ENCODE data around the gene DSG2.
A peak's percentile ranks its signal among the peaks of the same experiment; 100 is the strongest.
"Not testable (repeated sequence)": the region's sequence is repeated elsewhere in the genome, so short reads cannot be mapped to it uniquely, and the experiment has no call there.

DSG2 gene

GRCh38 chr18:31498574-31499524, 872 bp downstream of the DSG2 start:
- peak; percentile 51 for DNase-seq
- in situ Hi-C loops (cut with MboI; ENCODE audit: low pct_unique_long_range_greater_than_20kb, low sequenced_read_pairs): no loop called here

- in situ Hi-C loops (cut with MboI; ENCODE audit: low pct_unique_long_range_greater_than_20kb, low sequenced_read_pairs): no loop called here
- DNase-seq: peak; percentile 63
Observed at GRCh38 chr18:31500051-31500688, 2.2 kb downstream of the DSG2 start.

DNA sequence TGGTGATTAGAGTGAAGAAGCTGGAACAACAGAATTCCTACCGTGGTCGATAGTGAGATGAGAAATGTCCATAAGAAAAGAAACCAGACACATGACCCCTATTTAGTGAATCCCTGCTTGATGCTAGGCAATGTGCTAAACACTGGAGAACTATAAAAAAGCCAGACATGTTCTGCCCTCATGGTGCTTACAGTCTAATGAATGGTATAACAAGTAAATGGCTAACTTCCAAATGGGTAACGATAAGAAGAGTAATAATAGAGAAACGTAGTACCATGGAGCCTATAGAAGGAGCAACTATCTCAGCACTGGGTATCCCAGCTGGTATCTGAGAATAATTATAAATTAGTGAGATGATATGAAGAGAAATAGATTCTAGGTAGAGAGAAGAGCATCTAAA, 5.0 kb downstream of the DSG2 start:
- DNase-seq: no peak
- in situ Hi-C loops (cut with MboI; ENCODE audit: low pct_unique_long_range_greater_than_20kb, low sequenced_read_pairs): no loop called here

- no peak for DNase-seq
- in situ Hi-C loops (cut with MboI; ENCODE audit: low pct_unique_long_range_greater_than_20kb, low sequenced_read_pairs): no loop called here
Observed at GRCh38 chr18:31504455-31505147, 6.6 kb downstream of the DSG2 start.

DNA sequence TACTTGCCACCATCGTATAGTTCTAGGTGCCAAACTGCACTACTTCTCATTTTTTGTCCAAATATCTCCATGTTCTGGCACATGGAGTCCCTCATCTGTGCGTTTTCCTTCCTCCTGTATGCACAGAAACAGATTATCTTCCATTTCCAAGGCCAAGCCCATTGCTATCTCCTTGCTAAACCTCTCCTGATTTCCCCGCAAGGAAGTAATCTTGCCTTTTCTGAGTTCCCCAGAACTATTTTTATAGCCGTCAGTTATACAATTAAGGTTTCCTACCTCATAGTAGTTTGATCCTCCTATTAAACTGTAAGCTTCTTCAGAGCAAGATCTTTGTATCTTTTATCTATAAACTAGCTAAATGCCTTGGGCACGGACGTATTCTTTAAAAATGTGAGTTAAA, 7.2 kb downstream of the DSG2 start:
- DNase-seq: no peak
- in situ Hi-C loops (cut with MboI; ENCODE audit: low pct_unique_long_range_greater_than_20kb, low sequenced_read_pairs): no loop called here

DNA sequence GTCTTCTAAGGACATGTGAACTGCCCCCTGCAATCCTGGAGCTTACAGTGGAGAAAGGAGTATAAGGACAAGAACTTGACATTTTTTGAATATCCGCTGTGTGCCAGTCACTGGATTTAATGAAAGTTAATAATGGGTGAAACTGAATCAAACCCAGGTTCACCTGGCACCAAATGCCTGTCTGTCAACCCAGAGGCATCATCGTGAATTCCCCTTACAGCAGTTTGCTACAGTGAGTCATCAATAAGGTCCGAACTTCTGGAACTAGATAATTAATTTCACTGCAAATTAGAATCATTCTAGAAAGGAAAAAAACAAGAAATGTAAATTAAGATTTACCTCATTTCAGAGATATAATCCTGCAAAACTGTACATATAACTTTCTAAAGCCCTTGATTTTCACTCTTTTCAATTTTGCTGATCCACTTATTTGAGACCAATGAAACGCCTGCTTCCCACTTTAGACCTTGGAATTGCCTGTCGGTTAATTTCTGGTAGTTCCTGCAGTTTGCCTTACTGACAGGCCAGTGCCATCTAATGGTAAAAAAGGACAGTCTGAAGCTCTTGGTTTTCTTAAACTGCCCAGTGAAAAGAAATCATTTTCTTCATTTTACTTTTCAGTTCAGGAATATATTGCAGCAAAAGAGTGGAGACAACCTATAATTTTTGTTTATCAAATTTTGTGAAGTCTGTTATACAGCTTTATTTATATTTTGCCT, 8.2 kb downstream of the DSG2 start:
- no peak for DNase-seq
- in situ Hi-C loops (cut with MboI; ENCODE audit: low pct_unique_long_range_greater_than_20kb, low sequenced_read_pairs): no loop called here

DNA sequence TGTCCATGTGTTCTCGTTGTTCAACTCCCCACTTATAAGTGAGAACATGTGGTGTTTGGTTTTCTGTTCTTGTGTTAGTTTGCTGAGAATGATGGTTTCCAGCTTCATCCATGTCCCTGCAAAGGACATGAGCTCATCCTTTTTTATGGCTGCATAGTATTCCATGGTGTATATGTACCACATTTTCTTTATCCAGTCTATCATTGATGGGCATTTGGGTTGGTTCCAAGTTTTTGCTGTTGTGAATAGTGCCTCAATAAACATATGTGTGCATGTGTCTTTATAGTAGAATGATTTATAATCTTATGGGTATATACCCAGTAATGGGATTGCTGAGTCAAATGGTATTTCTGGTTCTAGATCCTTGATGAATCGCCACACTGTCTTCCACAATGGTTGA, 9.1 kb downstream of the DSG2 start:
- DNase-seq; in situ Hi-C loops (cut with MboI; ENCODE audit: low pct_unique_long_range_greater_than_20kb, low sequenced_read_pairs): not testable (repeated sequence)

- no peak for DNase-seq
- in situ Hi-C loops (cut with MboI; ENCODE audit: low pct_unique_long_range_greater_than_20kb, low sequenced_read_pairs): no loop called here
Observed at GRCh38 chr18:31508781-31509180, 10.8 kb downstream of the DSG2 start.

GRCh38 chr18:31509571-31509970, 11.6 kb downstream of the DSG2 start:
- in situ Hi-C loops (cut with MboI; ENCODE audit: low pct_unique_long_range_greater_than_20kb, low sequenced_read_pairs): no loop called here
- DNase-seq: no peak

DNA sequence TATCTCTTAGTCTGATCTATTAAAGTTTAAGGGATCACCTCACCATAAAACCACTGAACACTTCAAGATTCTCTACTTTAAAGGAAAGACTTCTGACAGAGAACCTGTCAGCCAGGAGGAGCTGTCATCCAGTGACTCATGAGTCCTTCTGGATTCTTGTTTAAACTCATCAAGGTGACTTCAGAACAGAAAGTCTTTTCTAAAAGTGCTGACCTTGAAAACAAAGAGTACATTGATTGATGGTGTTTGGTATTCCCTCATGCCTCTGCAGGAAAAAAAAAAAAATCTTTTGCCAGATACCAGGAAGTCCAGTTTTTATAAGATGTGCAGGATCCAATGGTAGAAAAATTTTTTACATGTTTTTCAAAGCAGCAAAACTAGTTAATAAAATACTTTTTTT, 12.3 kb downstream of the DSG2 start:
- DNase-seq: no peak
- in situ Hi-C loops (cut with MboI; ENCODE audit: low pct_unique_long_range_greater_than_20kb, low sequenced_read_pairs): no loop called here

DNA sequence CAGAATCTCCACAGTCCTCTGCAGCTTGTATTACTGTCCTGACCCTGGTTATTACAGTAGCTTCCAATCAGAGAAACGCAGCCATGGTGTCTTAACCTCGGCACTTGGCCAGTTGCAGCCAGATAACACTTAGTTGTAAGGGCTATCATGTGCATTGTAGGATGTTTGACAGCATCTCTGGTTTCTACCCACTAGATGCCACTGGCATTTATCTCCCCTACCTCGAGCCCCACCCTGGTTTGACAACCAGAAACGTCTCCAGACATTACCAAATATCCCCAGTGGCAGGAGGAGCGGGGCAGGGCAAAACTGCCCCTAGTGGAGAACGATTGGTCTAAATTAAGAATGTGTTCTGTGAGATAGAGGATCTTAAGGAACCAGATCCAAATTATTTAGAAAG, 13.1 kb downstream of the DSG2 start:
- in situ Hi-C loops (cut with MboI; ENCODE audit: low pct_unique_long_range_greater_than_20kb, low sequenced_read_pairs): no loop called here
- DNase-seq: no peak

DNA sequence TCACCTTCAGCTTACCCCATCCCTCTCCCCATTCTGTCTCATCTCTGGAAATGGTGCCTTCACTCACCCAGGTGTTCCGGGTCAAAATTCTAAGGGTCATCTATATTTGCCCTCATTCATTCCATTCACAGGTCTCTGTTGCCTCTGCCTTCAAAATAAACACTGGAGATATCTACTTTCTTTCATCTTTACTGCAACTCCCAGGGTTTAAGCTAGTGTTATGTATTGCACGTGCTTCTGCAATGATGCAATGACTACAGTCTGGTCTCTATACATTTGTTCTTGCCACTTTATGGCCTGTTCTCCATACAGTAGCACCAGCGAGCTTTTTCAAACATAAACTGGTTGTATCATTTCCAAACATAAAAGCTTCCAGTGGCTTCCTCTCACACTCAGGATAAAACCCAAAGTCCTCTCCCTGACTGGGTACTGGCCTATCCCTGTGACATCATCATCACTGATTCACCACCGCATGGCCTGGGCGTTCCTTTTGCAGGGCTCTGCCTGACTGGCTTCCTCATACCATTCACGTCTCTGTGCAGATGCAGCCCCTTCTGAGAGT, 14.3 kb downstream of the DSG2 start:
- no peak for DNase-seq

GRCh38 chr18:31513189-31513935, 15.4 kb downstream of the DSG2 start:
- DNase-seq: no peak
- in situ Hi-C loops (cut with MboI; ENCODE audit: low pct_unique_long_range_greater_than_20kb, low sequenced_read_pairs): no loop called here

More for the DNA sequence above, 14.3 kb downstream of the DSG2 start:
- in situ Hi-C loops (cut with MboI; ENCODE audit: low pct_unique_long_range_greater_than_20kb, low sequenced_read_pairs): no loop called here

- DNase-seq: no peak
- in situ Hi-C loops (cut with MboI; ENCODE audit: low pct_unique_long_range_greater_than_20kb, low sequenced_read_pairs): no loop called here
Observed at GRCh38 chr18:31516437-31516836, 18.5 kb downstream of the DSG2 start.

DNA sequence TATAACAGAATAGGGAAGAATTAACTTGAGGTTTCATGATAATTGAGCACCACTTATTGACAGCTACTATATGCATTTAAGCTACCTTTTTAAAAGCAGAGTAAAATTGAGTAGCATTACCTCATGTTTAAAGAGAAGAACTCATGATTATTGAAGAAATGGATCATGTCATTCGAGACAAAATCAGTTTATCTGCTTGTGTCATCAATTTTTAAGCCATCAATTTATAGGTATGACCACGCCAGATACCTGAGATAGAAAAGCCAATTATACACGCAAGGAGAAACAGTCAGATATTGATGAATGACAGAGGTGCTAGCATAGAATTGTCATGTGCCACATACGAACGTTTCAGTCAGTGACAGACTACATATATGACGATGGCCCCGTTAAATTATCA, 28.4 kb downstream of the DSG2 start:
- in situ Hi-C loops (cut with MboI; ENCODE audit: low pct_unique_long_range_greater_than_20kb, low sequenced_read_pairs): no loop called here
- no peak for DNase-seq

DNA sequence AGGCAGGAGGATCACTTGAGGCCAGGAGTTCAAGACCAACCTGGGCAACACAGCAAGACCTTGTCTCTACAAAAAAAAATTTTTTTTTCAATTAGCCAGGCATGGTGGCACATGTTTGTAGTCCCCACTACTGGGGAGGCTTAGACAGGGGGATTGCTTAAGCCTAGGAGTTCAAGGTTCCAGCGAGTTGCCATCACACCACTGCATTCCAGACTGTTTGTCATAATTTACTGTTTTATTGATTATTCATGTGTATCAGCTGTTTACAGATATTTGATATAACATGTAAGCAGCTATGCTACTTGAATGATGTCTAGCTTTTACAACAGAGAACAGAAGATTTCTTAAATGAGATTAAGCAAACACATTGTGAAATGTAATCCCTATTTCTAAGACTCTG, 35.3 kb downstream of the DSG2 start:
- DNase-seq: no peak
- in situ Hi-C loops (cut with MboI; ENCODE audit: low pct_unique_long_range_greater_than_20kb, low sequenced_read_pairs): no loop called here

- in situ Hi-C loops (cut with MboI; ENCODE audit: low pct_unique_long_range_greater_than_20kb, low sequenced_read_pairs): no loop called here
Observed at GRCh38 chr18:31538837-31539236, 40.9 kb downstream of the DSG2 start.

DNA sequence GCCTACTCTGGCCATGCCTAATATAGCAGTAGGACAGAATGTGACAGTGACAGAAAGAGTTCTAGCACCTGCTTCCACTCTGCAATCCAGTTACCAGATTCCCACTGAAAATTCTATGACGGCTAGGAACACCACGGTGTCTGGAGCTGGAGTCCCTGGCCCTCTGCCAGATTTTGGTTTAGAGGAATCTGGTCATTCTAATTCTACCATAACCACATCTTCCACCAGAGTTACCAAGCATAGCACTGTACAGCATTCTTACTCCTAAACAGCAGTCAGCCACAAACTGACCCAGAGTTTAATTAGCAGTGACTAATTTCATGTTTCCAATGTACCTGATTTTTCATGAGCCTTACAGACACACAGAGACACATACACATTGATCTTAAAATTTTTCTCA, 48.5 kb downstream of the DSG2 start:
- no peak for DNase-seq
- in situ Hi-C loops (cut with MboI; ENCODE audit: low pct_unique_long_range_greater_than_20kb, low sequenced_read_pairs): no loop called here

More at GRCh38 chr18:31538837-31539236, 40.9 kb downstream of the DSG2 start:
- no peak for DNase-seq
